PFSK-1 (cell line): ENCODE data around the gene IMP4.

Experiments used
- FOXP2 ChIP-seq: optimal IDR thresholded peaks from 2 replicates; pipeline ENCODE3; 2011; ENCODE audit warnings: borderline replicate concordance, control low read depth, inconsistent platforms; ENCODE audit not compliant: insufficient read depth; ENCODE audit errors: extremely low read length, extremely low read depth
- POLR2AphosphoS5 ChIP-seq: IDR thresholded peaks from 2 replicates; pipeline ENCODE4 v1.6.1; 2012; ENCODE audit warnings: low read depth, mild to moderate bottlenecking, control low read depth, low read length, moderate library complexity
- SIN3A ChIP-seq: IDR thresholded peaks from 2 replicates; pipeline ENCODE4 v1.6.1; 2012; ENCODE audit warnings: mild to moderate bottlenecking, low read length, moderate library complexity, borderline replicate concordance; ENCODE audit not compliant: insufficient read depth
- TAF1 ChIP-seq: IDR thresholded peaks from 2 replicates; pipeline ENCODE4 v1.6.1; 2012; ENCODE audit warnings: low read length, control low read depth, borderline replicate concordance; ENCODE audit not compliant: insufficient read depth
- TF ChIP-seq, protein P1 (sequence below), 2 experiments: IDR thresholded peaks; 2 replicates each; pipeline versions ENCODE4 v1.6.1 to v1.8.0; 2011 to 2012; ENCODE audit warnings: low read depth in 2 of 2, low read length in 2 of 2, control low read depth in 1 of 2, inconsistent platforms in 1 of 2, mild to moderate bottlenecking in 1 of 2, moderate library complexity in 1 of 2; ENCODE audit not compliant: insufficient read depth in 1 of 2

IMP4 gene

DNA sequence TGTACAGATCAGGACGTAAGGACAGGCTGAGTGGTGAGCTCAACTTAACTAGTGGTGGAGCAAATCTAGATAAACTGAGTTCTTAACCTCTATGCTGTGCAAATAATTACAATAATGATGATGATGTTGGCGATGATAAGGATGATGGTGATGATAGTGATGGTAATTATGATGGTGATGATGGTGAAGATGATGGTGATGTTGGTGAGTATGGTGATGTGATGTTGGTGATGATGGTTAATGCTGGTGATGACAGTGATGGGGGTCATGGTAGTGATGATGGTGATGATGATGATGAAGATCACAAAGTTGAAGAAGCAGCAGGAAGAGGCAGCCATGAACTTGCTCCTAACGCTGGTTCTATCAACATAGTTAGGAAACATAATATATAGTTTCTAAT is 38.0 kb upstream of the IMP4 start:
- TF ChIP-seq, protein P1, sequence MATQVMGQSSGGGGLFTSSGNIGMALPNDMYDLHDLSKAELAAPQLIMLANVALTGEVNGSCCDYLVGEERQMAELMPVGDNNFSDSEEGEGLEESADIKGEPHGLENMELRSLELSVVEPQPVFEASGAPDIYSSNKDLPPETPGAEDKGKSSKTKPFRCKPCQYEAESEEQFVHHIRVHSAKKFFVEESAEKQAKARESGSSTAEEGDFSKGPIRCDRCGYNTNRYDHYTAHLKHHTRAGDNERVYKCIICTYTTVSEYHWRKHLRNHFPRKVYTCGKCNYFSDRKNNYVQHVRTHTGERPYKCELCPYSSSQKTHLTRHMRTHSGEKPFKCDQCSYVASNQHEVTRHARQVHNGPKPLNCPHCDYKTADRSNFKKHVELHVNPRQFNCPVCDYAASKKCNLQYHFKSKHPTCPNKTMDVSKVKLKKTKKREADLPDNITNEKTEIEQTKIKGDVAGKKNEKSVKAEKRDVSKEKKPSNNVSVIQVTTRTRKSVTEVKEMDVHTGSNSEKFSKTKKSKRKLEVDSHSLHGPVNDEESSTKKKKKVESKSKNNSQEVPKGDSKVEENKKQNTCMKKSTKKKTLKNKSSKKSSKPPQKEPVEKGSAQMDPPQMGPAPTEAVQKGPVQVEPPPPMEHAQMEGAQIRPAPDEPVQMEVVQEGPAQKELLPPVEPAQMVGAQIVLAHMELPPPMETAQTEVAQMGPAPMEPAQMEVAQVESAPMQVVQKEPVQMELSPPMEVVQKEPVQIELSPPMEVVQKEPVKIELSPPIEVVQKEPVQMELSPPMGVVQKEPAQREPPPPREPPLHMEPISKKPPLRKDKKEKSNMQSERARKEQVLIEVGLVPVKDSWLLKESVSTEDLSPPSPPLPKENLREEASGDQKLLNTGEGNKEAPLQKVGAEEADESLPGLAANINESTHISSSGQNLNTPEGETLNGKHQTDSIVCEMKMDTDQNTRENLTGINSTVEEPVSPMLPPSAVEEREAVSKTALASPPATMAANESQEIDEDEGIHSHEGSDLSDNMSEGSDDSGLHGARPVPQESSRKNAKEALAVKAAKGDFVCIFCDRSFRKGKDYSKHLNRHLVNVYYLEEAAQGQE (IDR thresholded peaks at IDR 0.05; ENCODE audit: insufficient read depth in 1 of 2, low read depth in 2 of 2, low read length in 2 of 2) = no peak
- TF ChIP-seq POLR2AphosphoS5 (no peak), TAF1 (no peak), SIN3A (no peak), FOXP2 (no peak)

DNA sequence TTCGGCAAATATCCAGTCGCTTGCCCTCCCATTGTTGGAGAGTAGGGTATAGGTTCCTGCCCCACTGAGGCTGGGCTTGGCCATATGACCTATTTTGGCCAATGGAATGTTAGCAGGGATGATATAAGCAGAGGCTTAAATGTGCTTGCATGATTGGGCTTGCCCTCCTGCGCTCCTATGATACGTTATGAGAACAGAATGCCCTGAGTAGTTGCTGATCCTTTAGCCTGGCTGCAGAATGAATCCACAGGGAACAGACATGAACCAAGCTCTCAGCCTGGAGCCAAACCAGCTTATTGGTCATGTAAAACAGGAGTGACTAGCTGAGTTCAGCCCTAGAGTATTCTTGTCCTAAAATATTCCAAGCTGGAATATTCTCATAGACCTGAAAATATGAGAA is 34.8 kb upstream of the IMP4 start:
- TF ChIP-seq, protein P1 (IDR thresholded peaks at IDR 0.05; ENCODE audit: insufficient read depth in 1 of 2, low read depth in 2 of 2, low read length in 2 of 2) = no peak
- TF ChIP-seq POLR2AphosphoS5 (no peak), FOXP2 (no peak), SIN3A (no peak), TAF1 (no peak)

DNA sequence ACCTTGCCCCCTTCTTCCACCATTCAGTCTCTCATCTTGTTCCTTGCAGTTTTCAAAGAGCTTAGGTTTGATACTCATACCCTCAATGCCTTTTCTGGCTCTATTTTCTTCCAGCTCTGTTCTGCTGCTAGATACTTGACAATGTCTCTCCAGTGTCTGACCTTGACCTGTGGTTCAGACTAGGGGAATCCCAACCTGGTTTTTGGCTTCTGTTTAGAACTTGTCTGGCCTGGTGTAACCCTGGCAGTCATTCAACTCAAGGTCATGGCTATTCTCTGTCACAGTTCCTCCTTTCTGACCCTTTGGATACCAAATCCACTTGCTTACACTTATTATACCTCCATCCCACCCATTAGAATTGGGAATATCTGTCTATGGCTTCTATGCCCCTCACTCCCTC is 31.8 kb upstream of the IMP4 start:
- TF ChIP-seq, protein P1 (IDR thresholded peaks at IDR 0.05; ENCODE audit: insufficient read depth in 1 of 2, low read depth in 2 of 2, low read length in 2 of 2) = no peak
- no peak for TF ChIP-seq TAF1
- no peak for TF ChIP-seq SIN3A
- TF ChIP-seq FOXP2 = no peak
- no peak for TF ChIP-seq POLR2AphosphoS5

DNA sequence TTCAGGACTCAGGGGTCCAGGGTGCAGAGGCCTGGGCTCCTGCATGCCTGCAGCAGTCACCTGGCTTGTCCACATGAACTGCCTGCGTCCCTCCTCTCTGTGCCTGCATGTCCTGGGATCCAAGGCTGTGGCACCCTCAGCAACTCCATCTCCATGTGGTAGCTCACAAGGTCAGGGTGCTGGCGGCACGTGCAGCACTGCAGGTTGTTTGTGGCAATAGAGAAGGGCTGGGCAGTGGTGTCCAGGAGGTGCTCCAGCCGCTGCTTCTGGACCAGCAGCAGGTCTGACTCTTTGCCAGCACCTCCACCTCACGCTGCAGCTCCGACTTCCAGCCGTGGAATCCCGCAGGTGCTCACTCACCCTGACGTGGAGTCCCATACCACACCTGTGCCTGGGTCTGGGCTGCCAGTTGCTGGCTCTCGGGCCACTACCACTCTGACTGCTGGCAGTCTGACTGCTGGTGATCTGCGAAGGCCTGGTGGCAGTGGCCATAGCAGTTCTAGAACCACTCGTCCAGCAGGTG is 28.8 kb upstream of the IMP4 start:
- TF ChIP-seq, protein P1 (IDR thresholded peaks at IDR 0.05; ENCODE audit: insufficient read depth in 1 of 2, low read depth in 2 of 2, low read length in 2 of 2) = no peak
- TF ChIP-seq POLR2AphosphoS5 (no peak), SIN3A (no peak), TAF1 (no peak), FOXP2 (no peak)

DNA sequence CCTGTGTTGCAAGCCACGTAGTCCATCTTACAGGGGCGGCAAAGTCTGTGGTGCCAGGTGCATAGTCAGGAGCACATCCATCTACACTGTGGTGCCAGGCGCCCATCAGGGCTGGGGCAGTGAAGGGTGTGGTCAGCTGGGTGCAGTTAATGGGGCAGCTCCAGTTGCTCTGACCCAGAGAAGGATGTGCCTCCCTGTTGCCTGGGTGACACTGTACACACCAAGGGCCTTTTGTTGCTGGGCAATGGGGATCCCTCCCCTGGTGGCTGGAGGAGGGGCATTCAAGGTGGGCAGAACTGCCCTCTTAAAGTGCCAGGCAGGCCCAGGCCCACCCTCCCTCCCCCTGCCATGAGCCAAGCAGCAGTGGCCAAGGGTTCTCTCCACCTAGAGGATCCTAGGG is 28.3 kb upstream of the IMP4 start:
- no peak for TF ChIP-seq SIN3A
- TF ChIP-seq POLR2AphosphoS5 = no peak
- TF ChIP-seq, protein P1 (IDR thresholded peaks at IDR 0.05; ENCODE audit: insufficient read depth in 1 of 2, low read depth in 2 of 2, low read length in 2 of 2) = no peak
- no peak for TF ChIP-seq FOXP2
- no peak for TF ChIP-seq TAF1
